ENCODE data around the gene METTL25. TPM values are rescaled to one million over a fixed set of nuclear protein-coding genes. Genes with fewer than 3 reads are reported as not detected.

METTL25 gene
- total RNA-seq, 1 experiment from 2014 or later, result 3.5 TPM

- in situ Hi-C loops (cut with HindIII; ENCODE audit: low pct_unique_long_range_greater_than_20kb, low sequenced_read_pairs) (no loop called here), intact Hi-C loops (cut with micrococcal nuclease; ENCODE audit: unreplicated experiment) (no loop called here)
- Histone ChIP-seq H3K9me3 (ENCODE audit: control insufficient read depth, insufficient read depth, low read depth, low read length) (no peaks in the 10 kb centered on the region), H3K27me3 (ENCODE audit: control insufficient read depth, insufficient read depth, low read length) (no peaks in the 10 kb centered on the region), H3K4me1 (ENCODE audit: control insufficient read depth, insufficient read depth, low read length) (peaks cover 5% of the 10 kb centered on the region), H3K27ac (ENCODE audit: low read length) (no peak overlapping the region), H3K36me3 (ENCODE audit: control insufficient read depth, insufficient read depth, low read length) (no peaks in the 10 kb centered on the region), H3K4me3 (ENCODE audit: low read depth in 2 of 2, low read length in 2 of 2) (no peak overlapping the region)
- no TSS peak for BruUV-seq (replicated peaks)
- DNase-seq (ENCODE audit: low read depth, low spot score), result no peak
- ATAC-seq, result no peak
- POLR2A ChIA-PET, result interaction anchor here (0.7 kb wide), 1 partner anchor 21 kb away, joined by 10 read pairs; no protein-coding TSS in a partner anchor
- TF ChIP-seq POLR2AphosphoS5 (IDR thresholded peaks at IDR 0.05; ENCODE audit: low read depth, low read length) (no peak), SIN3A (IDR thresholded peaks at IDR 0.05; ENCODE audit: borderline replicate concordance, insufficient read depth, low read depth, low read length) (no peak), REST (IDR thresholded peaks at IDR 0.05; ENCODE audit: insufficient read depth in 1 of 2, low read depth in 2 of 2, low read length in 1 of 2) (no peak), TCF7L2 (IDR thresholded peaks at IDR 0.05; ENCODE audit: low read depth, low read length) (no peak), CTCF (IDR thresholded peaks at IDR 0.05) (no peak)
- CTCF ChIA-PET, result no interaction called here
Measured at GRCh38 chr12:82363990-82364389, 5.7 kb downstream of the METTL25 start.

- H3K4me1 ChIP-seq (ENCODE audit: control insufficient read depth, insufficient read depth, low read length), result no peaks in the 10 kb centered on the region
- BruUV-seq (replicated peaks), result no TSS peak
- no peak for TF ChIP-seq CTCF (IDR thresholded peaks at IDR 0.05)
- TF ChIP-seq POLR2AphosphoS5 (IDR thresholded peaks at IDR 0.05; ENCODE audit: low read depth, low read length), result no peak
- TF ChIP-seq SIN3A (IDR thresholded peaks at IDR 0.05; ENCODE audit: borderline replicate concordance, insufficient read depth, low read depth, low read length), result no peak
- no peak for TF ChIP-seq TCF7L2 (IDR thresholded peaks at IDR 0.05; ENCODE audit: low read depth, low read length)
- no peak for TF ChIP-seq REST (IDR thresholded peaks at IDR 0.05; ENCODE audit: insufficient read depth in 1 of 2, low read depth in 2 of 2, low read length in 1 of 2)
- H3K27me3 ChIP-seq (ENCODE audit: control insufficient read depth, insufficient read depth, low read length), result no peaks in the 10 kb centered on the region
- no peaks in the 10 kb centered on the region for H3K36me3 ChIP-seq (ENCODE audit: control insufficient read depth, insufficient read depth, low read length)
- no peaks in the 10 kb centered on the region for H3K9me3 ChIP-seq (ENCODE audit: control insufficient read depth, insufficient read depth, low read depth, low read length)
- ChIA-PET POLR2A (no interaction called here), CTCF (no interaction called here)
- DNase-seq (ENCODE audit: low read depth, low spot score), result no peak
- intact Hi-C loops (cut with micrococcal nuclease; ENCODE audit: unreplicated experiment), result no loop called here
- no peak overlapping the region for H3K27ac ChIP-seq (ENCODE audit: low read length)
- no peak overlapping the region for H3K4me3 ChIP-seq (ENCODE audit: low read depth in 2 of 2, low read length in 2 of 2)
- in situ Hi-C loops (cut with HindIII; ENCODE audit: low pct_unique_long_range_greater_than_20kb, low sequenced_read_pairs), result no loop called here
- no peak for ATAC-seq
Measured at GRCh38 chr12:82366197-82366596, 7.9 kb downstream of the METTL25 start.
